Transverse colon (tissue), 4 donors: ENCODE results near the gene BCAP29.

Experiments used
- EP300 ChIP-seq: sonication (generic); formaldehyde crosslinking; IDR thresholded peaks from one replicate; pipeline ENCODE4 v1.6.1; 2017; ENCODE audit warnings: antibody characterized with exemption, low read depth
- POLR2A ChIP-seq: fragments of 450-650 bp; IDR thresholded peaks from one replicate; pipeline ENCODE4 v1.6.1; 2016; ENCODE audit warnings: antibody characterized with exemption, mild to moderate bottlenecking, moderate library complexity
- POLR2AphosphoS5 ChIP-seq, 3 donors: sonication (generic); formaldehyde crosslinking; IDR thresholded peaks; one replicate each; pipeline ENCODE4 v1.6.1; 2016; ENCODE audit warnings: antibody characterized with exemption in 3 of 3
- TF ChIP-seq, protein P1 (sequence below), 5 experiments: fragments of 200-600 bp in 3 of 5; fragments of 450-650 bp in 2 of 5; sonication (generic) in 3 of 5; IDR thresholded peaks; 1 replicate in 2 of 5; 2 replicates in 3 of 5; pipeline ENCODE4 v1.5.1; 2016 to 2017; ENCODE audit warnings: antibody characterized with exemption in 5 of 5, inconsistent platforms in 3 of 5, mild to moderate bottlenecking in 2 of 5, moderate library complexity in 1 of 5

DNA sequence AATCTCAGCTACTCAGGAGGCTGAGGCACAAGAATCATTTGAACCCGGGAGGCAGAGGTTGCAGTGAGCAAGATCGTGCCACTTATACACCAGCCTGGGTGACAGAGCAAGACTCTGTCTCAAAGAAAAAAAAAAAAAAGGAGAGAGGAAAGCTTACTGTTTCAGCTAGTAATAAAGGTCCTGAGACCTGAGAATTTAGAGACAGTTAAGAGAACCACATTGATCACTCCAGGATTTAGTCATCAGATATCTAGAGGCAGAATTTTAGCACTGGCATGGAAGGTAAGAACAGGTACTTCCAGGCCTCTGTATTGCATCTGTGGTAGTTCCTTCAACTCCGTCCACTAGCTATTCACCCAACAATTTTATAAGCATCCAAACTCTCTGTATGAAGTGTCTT, 24.2 kb upstream of the BCAP29 start:
- TF ChIP-seq POLR2A (no peak), EP300 (no peak), POLR2AphosphoS5 (IDR thresholded peaks at IDR 0.05) (no peak)
- TF ChIP-seq, protein P1, sequence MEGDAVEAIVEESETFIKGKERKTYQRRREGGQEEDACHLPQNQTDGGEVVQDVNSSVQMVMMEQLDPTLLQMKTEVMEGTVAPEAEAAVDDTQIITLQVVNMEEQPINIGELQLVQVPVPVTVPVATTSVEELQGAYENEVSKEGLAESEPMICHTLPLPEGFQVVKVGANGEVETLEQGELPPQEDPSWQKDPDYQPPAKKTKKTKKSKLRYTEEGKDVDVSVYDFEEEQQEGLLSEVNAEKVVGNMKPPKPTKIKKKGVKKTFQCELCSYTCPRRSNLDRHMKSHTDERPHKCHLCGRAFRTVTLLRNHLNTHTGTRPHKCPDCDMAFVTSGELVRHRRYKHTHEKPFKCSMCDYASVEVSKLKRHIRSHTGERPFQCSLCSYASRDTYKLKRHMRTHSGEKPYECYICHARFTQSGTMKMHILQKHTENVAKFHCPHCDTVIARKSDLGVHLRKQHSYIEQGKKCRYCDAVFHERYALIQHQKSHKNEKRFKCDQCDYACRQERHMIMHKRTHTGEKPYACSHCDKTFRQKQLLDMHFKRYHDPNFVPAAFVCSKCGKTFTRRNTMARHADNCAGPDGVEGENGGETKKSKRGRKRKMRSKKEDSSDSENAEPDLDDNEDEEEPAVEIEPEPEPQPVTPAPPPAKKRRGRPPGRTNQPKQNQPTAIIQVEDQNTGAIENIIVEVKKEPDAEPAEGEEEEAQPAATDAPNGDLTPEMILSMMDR (IDR thresholded peaks at IDR 0.05) = no peak
